ENCODE data around the gene FCGR1A.
"Not testable (repeated sequence)": the region's sequence is repeated elsewhere in the genome, so short reads cannot be mapped to it uniquely, and the experiment has no call there.

DNA sequence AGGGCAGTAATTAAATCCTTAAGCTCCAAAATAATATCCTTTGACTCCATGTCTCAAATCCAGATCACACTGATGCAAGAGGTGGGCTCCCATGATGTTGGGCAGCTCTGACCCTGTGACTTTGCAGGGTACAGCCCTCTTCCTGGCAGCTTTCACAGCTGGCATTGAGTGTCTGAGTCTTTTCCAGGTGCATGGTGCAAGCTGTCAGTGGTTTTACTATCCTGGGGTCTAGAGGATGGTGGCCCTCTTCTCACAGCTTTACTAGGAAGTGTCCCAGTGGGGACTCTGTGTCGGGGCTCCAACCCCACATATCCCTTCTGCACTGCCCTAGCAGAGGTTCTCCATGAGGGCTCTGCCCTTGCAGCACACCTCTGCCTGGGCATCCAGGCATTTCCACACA, 16.3 kb upstream of the FCGR1A start:
- TF ChIP-seq, protein P1, sequence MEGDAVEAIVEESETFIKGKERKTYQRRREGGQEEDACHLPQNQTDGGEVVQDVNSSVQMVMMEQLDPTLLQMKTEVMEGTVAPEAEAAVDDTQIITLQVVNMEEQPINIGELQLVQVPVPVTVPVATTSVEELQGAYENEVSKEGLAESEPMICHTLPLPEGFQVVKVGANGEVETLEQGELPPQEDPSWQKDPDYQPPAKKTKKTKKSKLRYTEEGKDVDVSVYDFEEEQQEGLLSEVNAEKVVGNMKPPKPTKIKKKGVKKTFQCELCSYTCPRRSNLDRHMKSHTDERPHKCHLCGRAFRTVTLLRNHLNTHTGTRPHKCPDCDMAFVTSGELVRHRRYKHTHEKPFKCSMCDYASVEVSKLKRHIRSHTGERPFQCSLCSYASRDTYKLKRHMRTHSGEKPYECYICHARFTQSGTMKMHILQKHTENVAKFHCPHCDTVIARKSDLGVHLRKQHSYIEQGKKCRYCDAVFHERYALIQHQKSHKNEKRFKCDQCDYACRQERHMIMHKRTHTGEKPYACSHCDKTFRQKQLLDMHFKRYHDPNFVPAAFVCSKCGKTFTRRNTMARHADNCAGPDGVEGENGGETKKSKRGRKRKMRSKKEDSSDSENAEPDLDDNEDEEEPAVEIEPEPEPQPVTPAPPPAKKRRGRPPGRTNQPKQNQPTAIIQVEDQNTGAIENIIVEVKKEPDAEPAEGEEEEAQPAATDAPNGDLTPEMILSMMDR (IDR thresholded peaks at IDR 0.05; ENCODE audit: poor library complexity): not testable (repeated sequence)
- TF ChIP-seq EZH2phosphoT487 (IDR thresholded peaks at IDR 0.05; ENCODE audit: low read depth, severe bottlenecking, unreplicated experiment); EZH2 (IDR thresholded peaks at IDR 0.05; ENCODE audit: borderline replicate concordance): not testable (repeated sequence)
